Left lung (tissue), 14 donors: Measurements from ENCODE around the gene TMEM91. TPM values are rescaled to one million over a fixed set of nuclear protein-coding genes. Genes with fewer than 3 reads are reported as not detected.

Source experiments
- ATAC-seq: fragments of 200-7000 bp; cut with Tn5 transposase; one replicate; pipeline ENCODE4 v1.9.1; 2020; ENCODE audit warnings: moderate library complexity
- DNase-seq, 4 donors: peaks; one replicate each; pipeline ENCODE4 v3.0.0-alpha.2; 2013 to 2020
- H3K27ac ChIP-seq, 2 donors: fragments of 200-600 bp; sonication (generic) in 1 of 2; one replicate each; pipeline versions ENCODE4 v1.5.0 to v1.8.0; 2020 to 2021
- H3K27me3 ChIP-seq, 2 donors: fragments of 200-600 bp; sonication (generic) in 1 of 2; one replicate each; pipeline versions ENCODE4 v1.5.0 to v1.8.0; 2020 to 2021
- H3K36me3 ChIP-seq, 2 donors: fragments of 200-600 bp; sonication (generic) in 1 of 2; one replicate each; pipeline versions ENCODE4 v1.5.0 to v1.8.0; 2020 to 2021
- H3K4me1 ChIP-seq, 2 donors: fragments of 200-600 bp; one replicate each; pipeline ENCODE4 v1.8.0; 2021
- H3K4me3 ChIP-seq, 2 donors: fragments of 200-600 bp; sonication (generic) in 1 of 2; one replicate each; pipeline versions ENCODE4 v1.5.0 to v1.8.0; 2020 to 2021; ENCODE audit warnings: mild to moderate bottlenecking in 1 of 2
- H3K9me3 ChIP-seq, 2 donors: fragments of 200-600 bp; sonication (generic) in 1 of 2; one replicate each; pipeline versions ENCODE4 v1.5.0 to v1.8.0; 2020 to 2021
- intact Hi-C, 2 donors: fragments of 100-400 bp; cut with DNase I; formaldehyde crosslinking; loops; one replicate each; pipeline versions ENCODE4 v1.11.2 to v1.14.2; 2022
- long read RNA-seq, 12 donors: library from polyadenylated mRNA in 2 of 12; unstranded in 2 of 12; transcript quantifications; one replicate each; pipeline ENCODE4 v2.0.0 and lab custom pipeline, GENCODE V29; 2019 to 2026
- polyA plus RNA-seq, 6 donors: library from polyadenylated mRNA; unstranded; fragments of 120-200 nt; gene quantifications; one replicate each; pipeline ENCODE4 v1.2.1, GENCODE V29; 2013; ENCODE audit not compliant: insufficient read length in 6 of 6
- total RNA-seq, 2 donors: library from RNA; stranded (reverse); fragmentation: NEBNext Ultra II Directional; extraction: Animal tissue kit (Norgen Biotek cat#: 25700); gene quantifications; one replicate each; pipeline ENCODE4 v1.2.1, GENCODE V29; 2021
- TF ChIP-seq, protein P1 (sequence below), 2 donors: fragments of 200-600 bp; sonication (generic) in 1 of 2; IDR thresholded peaks; one replicate each; pipeline versions ENCODE4 v1.5.0 to v1.8.0; 2021; ENCODE audit warnings: antibody characterized with exemption in 2 of 2
- donor health status: DM: no; HTN: yes; CAD: no.
- donor health status: DM: no; HTN: no; CAD: no.

The TMEM91 gene
- 10 to 100 TPM; 10.1 to 14.3 TPM for total RNA-seq
- 10 to 100 TPM; 12.1 to 22.0 (median 20.0) TPM for polyA plus RNA-seq
- long read RNA-seq, donor 1, partial matches to known transcripts = 0 of 11 reads
- long read RNA-seq, donor 1, other reads (novel, unspliced or antisense) = 10 of 11 reads
- long read RNA-seq, donor 2, partial matches to known transcripts = 0 of 3 reads
- long read RNA-seq, donor 2, other reads (novel, unspliced or antisense) = 0 of 3 reads
- long read RNA-seq, donor 3, partial matches to known transcripts = 0 of 2 reads
- long read RNA-seq, donor 3, other reads (novel, unspliced or antisense) = 0 of 2 reads
- long read RNA-seq, donor 4, partial matches to known transcripts = 1 of 16 reads
- long read RNA-seq, donor 4, other reads (novel, unspliced or antisense) = 5 of 16 reads
- long read RNA-seq, donor 5, partial matches to known transcripts = 0 of 8 reads
- long read RNA-seq, donor 5, other reads (novel, unspliced or antisense) = 6 of 8 reads
- long read RNA-seq, donor 6, partial matches to known transcripts = 0 of 1 reads
- long read RNA-seq, donor 6, other reads (novel, unspliced or antisense) = 0 of 1 reads
- long read RNA-seq, donor 7, partial matches to known transcripts = 0 of 1 reads
- long read RNA-seq, donor 7, other reads (novel, unspliced or antisense) = 0 of 1 reads
- long read RNA-seq, donor 8, partial matches to known transcripts = 0 of 8 reads
- long read RNA-seq, donor 8, other reads (novel, unspliced or antisense) = 7 of 8 reads
- long read RNA-seq, donor 9 = 0 reads
- long read RNA-seq, donor 10, partial matches to known transcripts = 0 of 12 reads
- long read RNA-seq, donor 10, other reads (novel, unspliced or antisense) = 5 of 12 reads
- long read RNA-seq, donor 11 = 0 reads
- long read RNA-seq, donor 12, partial matches to known transcripts = 0 of 2 reads
- long read RNA-seq, donor 12, other reads (novel, unspliced or antisense) = 0 of 2 reads

DNA sequence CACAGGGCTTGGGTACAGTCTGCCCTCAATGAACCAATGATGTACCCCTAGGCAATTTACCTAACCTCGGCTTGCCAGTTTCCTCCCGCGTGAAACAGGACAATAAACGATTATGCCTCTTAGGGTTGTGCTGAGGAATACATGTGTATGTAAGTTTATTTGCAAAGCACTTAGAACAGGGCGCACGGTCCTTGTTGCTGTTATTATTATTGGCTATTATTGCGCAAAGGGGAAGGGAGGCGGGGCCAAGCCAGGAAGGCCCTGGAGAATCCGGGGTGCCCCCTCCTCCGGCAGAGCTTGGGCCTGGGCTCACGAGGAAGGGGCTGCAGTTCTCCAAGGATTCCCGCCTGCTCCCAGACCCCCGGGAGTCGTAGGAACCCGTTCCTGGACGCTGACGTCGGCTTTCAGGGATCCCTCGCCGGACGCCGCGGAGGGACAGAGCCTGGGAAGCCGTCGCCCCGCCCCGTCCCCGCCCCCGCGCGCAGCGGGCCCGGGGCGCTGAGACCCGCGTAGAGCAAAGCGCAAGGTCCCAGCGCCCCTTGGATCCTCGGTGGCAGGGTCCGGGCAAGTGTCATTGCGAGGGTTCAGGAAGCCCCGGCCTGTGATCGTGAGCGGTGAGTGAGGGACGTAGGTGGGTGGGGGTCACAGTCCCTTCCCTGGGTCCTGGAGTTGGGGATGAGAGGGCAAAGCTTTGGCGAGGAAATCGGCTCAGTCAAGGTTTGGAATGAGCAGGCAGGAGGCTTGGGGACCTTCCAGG lies at the start of gene TMEM91:
TMEM91 (plus strand) TSS at position 293 of the 757 bp plus-strand sequence. CDS start 1,777 bp downstream, outside the sequence.
- no peaks in the 10 kb centered on the region for H3K36me3 ChIP-seq
- TF ChIP-seq, protein P1, sequence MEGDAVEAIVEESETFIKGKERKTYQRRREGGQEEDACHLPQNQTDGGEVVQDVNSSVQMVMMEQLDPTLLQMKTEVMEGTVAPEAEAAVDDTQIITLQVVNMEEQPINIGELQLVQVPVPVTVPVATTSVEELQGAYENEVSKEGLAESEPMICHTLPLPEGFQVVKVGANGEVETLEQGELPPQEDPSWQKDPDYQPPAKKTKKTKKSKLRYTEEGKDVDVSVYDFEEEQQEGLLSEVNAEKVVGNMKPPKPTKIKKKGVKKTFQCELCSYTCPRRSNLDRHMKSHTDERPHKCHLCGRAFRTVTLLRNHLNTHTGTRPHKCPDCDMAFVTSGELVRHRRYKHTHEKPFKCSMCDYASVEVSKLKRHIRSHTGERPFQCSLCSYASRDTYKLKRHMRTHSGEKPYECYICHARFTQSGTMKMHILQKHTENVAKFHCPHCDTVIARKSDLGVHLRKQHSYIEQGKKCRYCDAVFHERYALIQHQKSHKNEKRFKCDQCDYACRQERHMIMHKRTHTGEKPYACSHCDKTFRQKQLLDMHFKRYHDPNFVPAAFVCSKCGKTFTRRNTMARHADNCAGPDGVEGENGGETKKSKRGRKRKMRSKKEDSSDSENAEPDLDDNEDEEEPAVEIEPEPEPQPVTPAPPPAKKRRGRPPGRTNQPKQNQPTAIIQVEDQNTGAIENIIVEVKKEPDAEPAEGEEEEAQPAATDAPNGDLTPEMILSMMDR (IDR thresholded peaks at IDR 0.05) = no peak
- H3K27ac ChIP-seq = peak within 1 kb of the TSS in 1 of 2 donors; percentile 83
- peaks cover 3 to 62% of the 10 kb centered on the region in 2 donors for H3K4me1 ChIP-seq
- ATAC-seq (peak; percentile 81), DNase-seq (peak in 2 of 4 donors; percentile 54 to 89)
- no peaks in the 10 kb centered on the region for H3K9me3 ChIP-seq
- intact Hi-C loops = no loop called here
- no peaks in the 10 kb centered on the region for H3K27me3 ChIP-seq
- H3K4me3 ChIP-seq = peak within 1 kb of the TSS; percentile 54 to 72

DNA sequence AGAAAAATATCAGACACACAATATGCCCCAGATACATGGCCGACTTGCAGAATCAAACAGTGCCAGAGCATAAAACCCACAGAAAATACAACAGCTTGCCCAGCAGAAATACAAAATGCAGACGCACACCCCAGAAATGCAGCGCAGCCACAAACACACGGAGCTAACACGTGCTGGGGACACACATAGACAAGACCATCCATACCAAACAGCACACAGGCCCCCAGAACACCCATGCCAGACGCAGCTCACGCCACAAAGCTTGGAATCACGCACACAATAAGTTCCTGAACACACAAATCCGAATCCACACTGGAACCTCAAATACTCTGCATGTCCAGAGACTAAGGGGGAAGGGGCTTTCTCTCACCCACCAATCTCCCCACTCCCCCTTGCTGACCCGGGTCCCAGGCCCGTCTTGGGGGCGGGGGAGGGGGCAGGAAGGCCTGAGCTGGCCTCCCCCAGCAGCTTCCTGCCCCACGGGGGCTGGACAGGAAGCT lies 49.2 kb upstream of the TMEM91 start:
- Histone ChIP-seq H3K4me3 (peak overlapping the region; percentile 19 to 36), H3K9me3 (no peaks in the 10 kb centered on the region), H3K36me3 (peaks cover 0 to 43% of the 10 kb centered on the region in 2 donors), H3K4me1 (peaks cover 53 to 91% of the 10 kb centered on the region in 2 donors), H3K27ac (peak overlapping the region; percentile 76 to 88), H3K27me3 (no peaks in the 10 kb centered on the region)
- intact Hi-C loops = no loop called here
- TF ChIP-seq, protein P1 (IDR thresholded peaks at IDR 0.05) = no peak
- DNase-seq = no peak
- no peak for ATAC-seq

GRCh38 chr19:41327576-41328156 lies 48.7 kb upstream of the TMEM91 start:
- peak overlapping the region; percentile 19 to 36 for H3K4me3 ChIP-seq
- H3K4me1 ChIP-seq = peaks cover 50 to 86% of the 10 kb centered on the region in 2 donors
- TF ChIP-seq, protein P1 (IDR thresholded peaks at IDR 0.05) = no peak
- H3K9me3 ChIP-seq = no peaks in the 10 kb centered on the region
- ATAC-seq = peak; percentile 75
- no peaks in the 10 kb centered on the region for H3K27me3 ChIP-seq
- peak; percentile 37 to 97 (median 81) for DNase-seq
- H3K27ac ChIP-seq = peak overlapping the region; percentile 76 to 88
- H3K36me3 ChIP-seq = peaks cover 0 to 43% of the 10 kb centered on the region in 2 donors
- intact Hi-C loops = no loop called here

- no peak for ATAC-seq
- no peaks in the 10 kb centered on the region for H3K9me3 ChIP-seq
- no peak for DNase-seq
- TF ChIP-seq, protein P1 (IDR thresholded peaks at IDR 0.05) = no peak
- H3K4me1 ChIP-seq = peaks cover 48 to 81% of the 10 kb centered on the region in 2 donors
- peaks cover 0 to 41% of the 10 kb centered on the region in 2 donors for H3K36me3 ChIP-seq
- H3K4me3 ChIP-seq = peak overlapping the region; percentile 19 to 36
- intact Hi-C loops = no loop called here
- peak overlapping the region; percentile 76 to 88 for H3K27ac ChIP-seq
- no peaks in the 10 kb centered on the region for H3K27me3 ChIP-seq
Observed at GRCh38 chr19:41328157-41328841, 48.0 kb upstream of the TMEM91 start.
